ENCODE measurements around the gene SMG1. TPM values are rescaled to one million over a fixed set of nuclear protein-coding genes. Genes with fewer than 3 reads are reported as not detected.
A peak's percentile ranks its signal among the peaks of the same experiment; 100 is the strongest.
"Not testable (repeated sequence)": the region's sequence is repeated elsewhere in the genome, so short reads cannot be mapped to it uniquely, and the experiment has no call there.

SMG1 gene
- polyA plus RNA-seq, 1 experiment, result 20.5 TPM

GRCh38 chr16:18932243-18932987 lies 6.2 kb upstream of the SMG1 start:
- POLR2A ChIA-PET, result no interaction called here
- Histone ChIP-seq H3K27me3 (ENCODE audit: control insufficient read depth, insufficient read depth, low read length) (no peaks in the 10 kb centered on the region), H3K4me3 (ENCODE audit: low read depth, low read length) (no peak overlapping the region), H3K36me3 (ENCODE audit: control insufficient read depth, insufficient read depth, low read length) (no peaks in the 10 kb centered on the region)
- no peak for TF ChIP-seq CTCF (IDR thresholded peaks at IDR 0.05; ENCODE audit: insufficient read depth, low read depth, low read length)
- CTCF ChIA-PET, result interaction anchor here (0.6 to 1.2 kb wide), 2 partner anchors 13 to 37 kb away, joined by 3 read pairs; no protein-coding TSS in a partner anchor
- no peak for DNase-seq (ENCODE audit: low read depth)

DNA sequence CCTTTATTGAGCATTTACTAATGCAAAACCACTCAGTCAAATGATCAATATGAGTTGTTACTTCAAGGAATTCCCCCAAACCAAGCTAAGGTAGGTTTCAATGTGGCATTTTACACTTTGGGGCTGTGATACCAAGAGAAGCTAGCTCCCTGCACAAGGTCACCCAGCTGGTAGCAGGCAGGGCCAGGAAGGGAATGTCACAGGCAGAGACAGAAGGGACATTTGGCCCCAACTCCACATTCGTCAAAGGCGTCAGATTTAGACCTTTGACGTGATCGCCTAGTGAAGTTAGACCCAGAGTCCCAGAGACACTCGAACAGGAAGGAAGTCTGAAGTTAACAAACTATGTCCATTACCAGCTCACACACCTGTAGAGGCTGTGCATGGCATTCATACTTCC lies 5.5 kb upstream of the SMG1 start:
- Histone ChIP-seq H3K4me3 (ENCODE audit: low read depth, low read length) (no peak overlapping the region), H3K27me3 (ENCODE audit: control insufficient read depth, insufficient read depth, low read length) (no peaks in the 10 kb centered on the region), H3K36me3 (ENCODE audit: control insufficient read depth, insufficient read depth, low read length) (no peaks in the 10 kb centered on the region)
- POLR2A ChIA-PET, result no interaction called here
- TF ChIP-seq CTCF (IDR thresholded peaks at IDR 0.05; ENCODE audit: insufficient read depth, low read depth, low read length), result no peak
- CTCF ChIA-PET, result interaction anchor here (0.5 kb wide), 1 partner anchor 29 kb away, joined by 4 read pairs; no protein-coding TSS in a partner anchor
- no peak for DNase-seq (ENCODE audit: low read depth)

DNA sequence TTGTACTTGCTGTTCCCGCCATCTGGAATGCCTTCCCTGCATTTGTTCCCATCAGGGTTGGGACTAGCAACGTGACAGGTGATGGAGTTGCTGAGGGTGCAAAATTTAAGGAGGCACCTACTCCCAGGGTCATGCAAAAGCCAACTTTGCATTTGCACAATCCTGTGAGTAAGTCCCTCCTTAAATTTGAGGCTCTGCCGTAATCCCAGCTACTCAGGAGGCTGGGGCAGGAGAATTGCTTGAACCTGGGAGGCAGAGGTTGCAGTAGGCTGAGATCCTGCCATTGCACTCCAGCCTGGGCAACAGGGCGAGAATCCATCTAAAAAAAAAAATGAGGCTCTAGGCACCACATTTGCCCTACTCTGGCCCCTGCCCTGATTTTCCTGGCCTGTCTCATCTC lies 3.9 kb upstream of the SMG1 start:
- CTCF ChIA-PET; H3K4me3 ChIP-seq (ENCODE audit: low read depth, low read length); DNase-seq (ENCODE audit: low read depth); H3K27me3 ChIP-seq (ENCODE audit: control insufficient read depth, insufficient read depth, low read length); H3K36me3 ChIP-seq (ENCODE audit: control insufficient read depth, insufficient read depth, low read length); POLR2A ChIA-PET: not testable (repeated sequence)

DNA sequence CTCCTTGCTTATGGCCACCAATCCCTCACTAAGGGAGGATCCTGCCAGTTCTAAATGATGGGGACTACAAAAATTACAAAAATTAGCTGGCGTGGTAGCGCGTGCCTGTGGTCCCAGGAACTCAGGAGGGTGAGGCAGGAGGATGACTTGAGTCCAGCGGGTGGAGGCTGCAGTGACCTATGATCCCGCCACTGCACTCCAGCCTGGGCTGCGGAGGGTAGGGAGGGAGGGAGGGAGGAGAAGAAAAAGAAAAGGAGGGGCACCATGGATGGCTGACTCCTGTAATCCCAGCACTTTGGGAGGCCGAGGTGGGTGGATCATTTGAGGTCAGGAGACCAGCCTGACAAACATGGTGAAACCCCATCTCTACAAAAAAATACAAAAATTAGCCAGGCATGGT lies 1.9 kb upstream of the SMG1 start:
- H3K4me3 ChIP-seq (ENCODE audit: low read depth, low read length); POLR2A ChIA-PET; DNase-seq (ENCODE audit: low read depth); H3K27me3 ChIP-seq (ENCODE audit: control insufficient read depth, insufficient read depth, low read length); H3K36me3 ChIP-seq (ENCODE audit: control insufficient read depth, insufficient read depth, low read length); CTCF ChIA-PET: not testable (repeated sequence)

- DNase-seq (ENCODE audit: low read depth); H3K36me3 ChIP-seq (ENCODE audit: control insufficient read depth, insufficient read depth, low read length); CTCF ChIA-PET; POLR2A ChIA-PET; H3K27me3 ChIP-seq (ENCODE audit: control insufficient read depth, insufficient read depth, low read length): not testable (repeated sequence)
- peak overlapping the region; percentile 55 for H3K4me3 ChIP-seq (ENCODE audit: low read depth, low read length)
These were observed 808 bp downstream of the SMG1 start for GRCh38 chr16:18925215-18925985.

DNA sequence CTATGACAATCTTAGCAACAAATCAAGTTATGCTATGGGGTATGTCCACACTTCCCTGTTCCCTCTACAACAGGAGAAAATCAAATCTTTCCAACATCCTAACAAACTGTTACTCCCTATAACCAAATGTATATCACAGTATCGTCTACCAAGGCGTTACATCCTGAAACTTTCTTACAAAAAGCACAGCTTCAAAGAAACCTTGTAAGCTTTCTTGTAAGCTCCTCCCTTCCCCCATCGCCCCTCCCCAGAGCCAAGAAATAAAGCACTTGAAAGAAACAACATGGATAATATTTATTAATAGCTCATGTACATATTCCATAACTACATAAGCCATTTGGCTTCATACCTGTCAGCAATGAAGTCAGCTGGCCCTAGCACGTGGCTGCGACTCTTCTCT lies 2.3 kb downstream of the SMG1 start:
- H3K4me3 ChIP-seq (ENCODE audit: low read depth, low read length); H3K36me3 ChIP-seq (ENCODE audit: control insufficient read depth, insufficient read depth, low read length); H3K27me3 ChIP-seq (ENCODE audit: control insufficient read depth, insufficient read depth, low read length); CTCF ChIA-PET; DNase-seq (ENCODE audit: low read depth); POLR2A ChIA-PET: not testable (repeated sequence)

DNA sequence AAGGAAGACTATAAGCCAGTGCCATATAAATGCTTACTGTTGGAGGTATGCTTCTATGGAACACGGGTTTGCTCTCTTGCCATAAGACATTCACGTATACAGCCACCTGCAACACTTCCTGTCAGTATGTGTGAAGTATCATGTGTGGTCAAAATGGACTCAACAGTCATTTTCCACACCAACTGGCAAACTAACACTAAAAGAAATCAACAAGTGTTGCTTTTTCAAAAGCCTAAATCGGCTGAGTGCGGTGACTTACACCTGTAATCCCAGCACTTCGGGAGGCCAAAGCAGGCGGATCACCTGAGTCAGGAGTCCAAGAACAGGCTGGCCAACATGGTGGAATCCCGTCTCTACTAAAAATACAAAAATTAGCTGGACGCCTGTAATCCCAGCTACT lies 3.1 kb downstream of the SMG1 start:
- DNase-seq (ENCODE audit: low read depth); POLR2A ChIA-PET; H3K27me3 ChIP-seq (ENCODE audit: control insufficient read depth, insufficient read depth, low read length); H3K4me3 ChIP-seq (ENCODE audit: low read depth, low read length); H3K36me3 ChIP-seq (ENCODE audit: control insufficient read depth, insufficient read depth, low read length); CTCF ChIA-PET: not testable (repeated sequence)

GRCh38 chr16:18909585-18909984 lies 16.6 kb downstream of the SMG1 start:
- H3K27me3 ChIP-seq (ENCODE audit: control insufficient read depth, insufficient read depth, low read length); H3K4me3 ChIP-seq (ENCODE audit: low read depth, low read length); POLR2A ChIA-PET; H3K36me3 ChIP-seq (ENCODE audit: control insufficient read depth, insufficient read depth, low read length); DNase-seq (ENCODE audit: low read depth); CTCF ChIA-PET: not testable (repeated sequence)

GRCh38 chr16:18908716-18909115 lies 17.5 kb downstream of the SMG1 start:
- CTCF ChIA-PET, result not testable (repeated sequence)

GRCh38 chr16:18902778-18903177 lies 23.4 kb downstream of the SMG1 start:
- POLR2A ChIA-PET; H3K27me3 ChIP-seq (ENCODE audit: control insufficient read depth, insufficient read depth, low read length); DNase-seq (ENCODE audit: low read depth); H3K36me3 ChIP-seq (ENCODE audit: control insufficient read depth, insufficient read depth, low read length); H3K4me3 ChIP-seq (ENCODE audit: low read depth, low read length); CTCF ChIA-PET: not testable (repeated sequence)

More at GRCh38 chr16:18908716-18909115, 17.5 kb downstream of the SMG1 start:
- H3K27me3 ChIP-seq (ENCODE audit: control insufficient read depth, insufficient read depth, low read length); DNase-seq (ENCODE audit: low read depth); POLR2A ChIA-PET; H3K4me3 ChIP-seq (ENCODE audit: low read depth, low read length); H3K36me3 ChIP-seq (ENCODE audit: control insufficient read depth, insufficient read depth, low read length): not testable (repeated sequence)

GRCh38 chr16:18902044-18902443 lies 24.2 kb downstream of the SMG1 start:
- DNase-seq (ENCODE audit: low read depth); H3K36me3 ChIP-seq (ENCODE audit: control insufficient read depth, insufficient read depth, low read length); H3K27me3 ChIP-seq (ENCODE audit: control insufficient read depth, insufficient read depth, low read length); H3K4me3 ChIP-seq (ENCODE audit: low read depth, low read length); POLR2A ChIA-PET; CTCF ChIA-PET: not testable (repeated sequence)
